ENCODE data around the gene BEAN1.

GRCh38 chr16:66440970-66441369 is 13.9 kb downstream of the BEAN1 start:
- no peak for TF ChIP-seq CTCF (IDR thresholded peaks at IDR 0.05)
- no peak for TF ChIP-seq REST (IDR thresholded peaks at IDR 0.05; ENCODE audit: insufficient read depth in 1 of 2, low read depth in 2 of 2, low read length in 1 of 2)
- TF ChIP-seq POLR2AphosphoS5 (IDR thresholded peaks at IDR 0.05; ENCODE audit: low read depth, low read length) = no peak
- TF ChIP-seq TCF7L2 (IDR thresholded peaks at IDR 0.05; ENCODE audit: low read depth, low read length) = no peak
- no peak for TF ChIP-seq SIN3A (IDR thresholded peaks at IDR 0.05; ENCODE audit: borderline replicate concordance, insufficient read depth, low read depth, low read length)

All from Panc1 (cell line).